Measurements from ENCODE around the gene TEX36.
"Not testable (repeated sequence)": the region's sequence is repeated elsewhere in the genome, so short reads cannot be mapped to it uniquely, and the experiment has no call there.

TEX36 gene

DNA sequence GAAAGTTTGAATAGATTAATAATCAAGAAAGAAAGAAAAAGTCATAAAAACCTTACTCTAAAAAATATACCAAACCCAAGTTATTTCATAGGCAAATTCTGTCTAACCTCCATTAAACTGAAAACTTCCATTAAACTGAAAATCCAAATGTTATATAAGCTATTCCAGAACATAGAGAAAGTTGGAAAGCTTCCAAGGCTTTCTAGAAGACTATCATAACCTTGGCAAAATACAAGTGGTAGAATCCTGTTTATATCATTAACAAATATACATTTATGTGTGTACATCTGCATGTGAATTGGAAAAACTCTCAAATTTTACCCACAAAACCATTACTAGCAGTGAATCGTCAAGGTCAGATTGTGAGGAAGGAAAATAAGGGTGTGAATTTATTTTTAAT is 23.9 kb downstream of the TEX36 start:
- H3K4me1 ChIP-seq (ENCODE audit: control insufficient read depth, insufficient read depth, low read length, unreplicated experiment), result peaks cover 7% of the 10 kb centered on the region
- H3K27ac ChIP-seq (ENCODE audit: low read depth, low read length), result no peak overlapping the region
- H3K36me3 ChIP-seq (ENCODE audit: insufficient read depth, low read length), result no peaks in the 10 kb centered on the region
- no peaks in the 10 kb centered on the region for H3K79me2 ChIP-seq (ENCODE audit: control insufficient read depth, insufficient read depth, low read length, unreplicated experiment)
- no peaks in the 10 kb centered on the region for H3K27me3 ChIP-seq (ENCODE audit: insufficient read depth, low read length)
- no peak overlapping the region for H2AFZ ChIP-seq (ENCODE audit: low read length, unreplicated experiment)
- no peak overlapping the region for H3K4me3 ChIP-seq (ENCODE audit: low read depth, low read length)

DNA sequence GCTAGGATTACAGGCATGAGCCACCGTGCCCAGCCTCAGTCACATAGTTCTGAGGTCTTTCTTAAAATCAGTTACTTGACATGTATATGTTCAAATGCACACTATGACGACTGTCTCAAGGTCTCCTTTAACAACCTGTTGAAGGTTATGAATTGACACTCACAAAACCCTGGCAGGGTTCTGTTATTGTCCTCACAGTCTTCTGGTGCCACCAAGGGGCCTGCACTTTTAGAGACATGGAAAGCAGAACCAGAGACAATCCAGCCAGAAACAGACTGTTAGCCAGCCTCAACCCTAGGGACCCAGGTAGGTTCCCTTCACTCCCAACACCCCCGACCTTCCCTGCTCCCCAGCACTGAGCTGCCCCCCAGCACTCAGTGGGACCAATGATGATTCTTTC is 26.4 kb downstream of the TEX36 start:
- Histone ChIP-seq H3K79me2 (ENCODE audit: control insufficient read depth, insufficient read depth, low read length, unreplicated experiment) (no peaks in the 10 kb centered on the region), H3K27ac (ENCODE audit: low read depth, low read length) (no peak overlapping the region), H3K4me1 (ENCODE audit: control insufficient read depth, insufficient read depth, low read length, unreplicated experiment) (no peaks in the 10 kb centered on the region), H3K27me3 (ENCODE audit: insufficient read depth, low read length) (no peaks in the 10 kb centered on the region), H2AFZ (ENCODE audit: low read length, unreplicated experiment) (no peak overlapping the region), H3K36me3 (ENCODE audit: insufficient read depth, low read length) (no peaks in the 10 kb centered on the region), H3K4me3 (ENCODE audit: low read depth, low read length) (no peak overlapping the region)

DNA sequence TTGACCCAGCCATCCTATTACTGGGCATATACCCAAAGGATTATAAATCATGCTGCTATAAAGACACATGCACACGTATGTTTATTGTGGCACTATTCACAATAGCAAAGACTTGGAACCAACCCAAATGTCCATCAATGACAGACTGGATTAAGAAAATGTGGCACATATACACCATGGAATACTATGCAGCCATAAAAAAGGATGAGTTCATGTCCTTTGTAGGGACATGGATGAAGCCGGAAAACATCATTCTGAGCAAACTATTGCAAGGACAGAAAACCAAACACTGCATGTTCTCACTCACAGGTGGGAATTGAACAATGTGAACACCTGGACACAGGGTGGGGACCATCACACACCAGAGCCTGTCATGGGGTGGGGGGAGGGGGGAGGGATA is 29.9 kb downstream of the TEX36 start:
- H3K27me3 ChIP-seq (ENCODE audit: insufficient read depth, low read length); H3K36me3 ChIP-seq (ENCODE audit: insufficient read depth, low read length); H2AFZ ChIP-seq (ENCODE audit: low read length, unreplicated experiment); H3K4me3 ChIP-seq (ENCODE audit: low read depth, low read length); H3K27ac ChIP-seq (ENCODE audit: low read depth, low read length); H3K79me2 ChIP-seq (ENCODE audit: control insufficient read depth, insufficient read depth, low read length, unreplicated experiment); H3K4me1 ChIP-seq (ENCODE audit: control insufficient read depth, insufficient read depth, low read length, unreplicated experiment): not testable (repeated sequence)

DNA sequence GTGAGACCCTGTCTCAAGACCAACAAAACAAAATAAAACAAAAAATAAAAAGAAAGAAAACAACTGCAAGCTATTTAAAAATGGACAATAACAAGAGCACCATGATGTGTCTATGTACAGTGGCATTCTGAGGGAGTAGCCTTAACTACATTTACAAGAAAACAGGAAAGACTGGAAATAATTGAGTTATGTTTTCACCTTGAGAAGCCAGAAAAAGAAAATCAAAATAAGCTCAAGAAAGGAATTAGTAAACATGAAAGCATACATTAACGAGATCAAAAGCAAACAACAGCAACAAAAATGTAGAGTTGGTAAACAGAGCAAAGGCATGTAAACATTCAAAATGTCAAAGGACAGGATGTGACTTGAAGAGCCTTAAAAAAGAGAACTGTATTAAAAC is 36.7 kb downstream of the TEX36 start:
- Histone ChIP-seq H3K4me1 (ENCODE audit: control insufficient read depth, insufficient read depth, low read length, unreplicated experiment) (no peaks in the 10 kb centered on the region), H2AFZ (ENCODE audit: low read length, unreplicated experiment) (no peak overlapping the region), H3K27me3 (ENCODE audit: insufficient read depth, low read length) (no peaks in the 10 kb centered on the region), H3K4me3 (ENCODE audit: low read depth, low read length) (no peak overlapping the region), H3K79me2 (ENCODE audit: control insufficient read depth, insufficient read depth, low read length, unreplicated experiment) (no peaks in the 10 kb centered on the region), H3K36me3 (ENCODE audit: insufficient read depth, low read length) (no peaks in the 10 kb centered on the region), H3K27ac (ENCODE audit: low read depth, low read length) (no peak overlapping the region)

- Histone ChIP-seq H3K4me1 (ENCODE audit: control insufficient read depth, insufficient read depth, low read length, unreplicated experiment) (no peaks in the 10 kb centered on the region), H3K27me3 (ENCODE audit: insufficient read depth, low read length) (peaks cover 3% of the 10 kb centered on the region; the same call in 1 of the 2 replicates), H3K27ac (ENCODE audit: low read depth, low read length) (no peak overlapping the region), H3K79me2 (ENCODE audit: control insufficient read depth, insufficient read depth, low read length, unreplicated experiment) (no peaks in the 10 kb centered on the region), H2AFZ (ENCODE audit: low read length, unreplicated experiment) (no peak overlapping the region), H3K36me3 (ENCODE audit: insufficient read depth, low read length) (no peaks in the 10 kb centered on the region), H3K4me3 (ENCODE audit: low read depth, low read length) (no peak overlapping the region)
These were observed 41.6 kb downstream of the TEX36 start for GRCh38 chr10:125641398-125641797.

DNA sequence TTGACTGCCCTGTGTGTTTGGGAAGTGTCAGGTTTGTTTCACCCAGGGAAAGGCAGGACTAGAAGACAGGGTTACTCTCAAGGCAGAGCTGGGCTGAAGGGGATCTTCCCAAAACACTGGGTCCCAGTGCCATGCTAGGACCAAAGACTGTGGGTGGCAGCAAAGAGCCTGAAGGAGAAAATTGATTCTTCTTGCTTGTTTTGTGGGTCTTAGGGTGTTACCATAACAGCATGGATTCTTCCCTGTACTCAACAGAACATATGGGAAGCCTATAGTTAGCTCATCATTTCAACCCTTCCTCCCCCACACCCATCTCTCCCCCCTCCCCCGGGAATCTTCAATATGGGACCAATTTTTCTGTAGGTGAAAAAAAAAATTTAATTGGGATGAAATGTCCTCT is 42.3 kb downstream of the TEX36 start:
- no peak overlapping the region for H2AFZ ChIP-seq (ENCODE audit: low read length, unreplicated experiment)

GRCh38 chr10:125639846-125640245 is 43.1 kb downstream of the TEX36 start:
- Histone ChIP-seq H3K4me3 (ENCODE audit: low read depth, low read length) (no peak overlapping the region), H3K36me3 (ENCODE audit: insufficient read depth, low read length) (no peaks in the 10 kb centered on the region), H3K79me2 (ENCODE audit: control insufficient read depth, insufficient read depth, low read length, unreplicated experiment) (no peaks in the 10 kb centered on the region), H3K27ac (ENCODE audit: low read depth, low read length) (no peak overlapping the region), H2AFZ (ENCODE audit: low read length, unreplicated experiment) (no peak overlapping the region), H3K4me1 (ENCODE audit: control insufficient read depth, insufficient read depth, low read length, unreplicated experiment) (no peaks in the 10 kb centered on the region), H3K27me3 (ENCODE audit: insufficient read depth, low read length) (peaks cover 3% of the 10 kb centered on the region; the same call in 1 of the 2 replicates)

More for the DNA sequence above, 42.3 kb downstream of the TEX36 start:
- no peaks in the 10 kb centered on the region for H3K79me2 ChIP-seq (ENCODE audit: control insufficient read depth, insufficient read depth, low read length, unreplicated experiment)
- H3K36me3 ChIP-seq (ENCODE audit: insufficient read depth, low read length), result no peaks in the 10 kb centered on the region
- H3K27me3 ChIP-seq (ENCODE audit: insufficient read depth, low read length), result peaks cover 3% of the 10 kb centered on the region; the same call in 1 of the 2 replicates
- no peak overlapping the region for H3K27ac ChIP-seq (ENCODE audit: low read depth, low read length)
- H3K4me1 ChIP-seq (ENCODE audit: control insufficient read depth, insufficient read depth, low read length, unreplicated experiment), result no peaks in the 10 kb centered on the region
- no peak overlapping the region for H3K4me3 ChIP-seq (ENCODE audit: low read depth, low read length)

GRCh38 chr10:125638555-125638954 is 44.4 kb downstream of the TEX36 start:
- Histone ChIP-seq H3K4me3 (ENCODE audit: low read depth, low read length) (no peak overlapping the region), H2AFZ (ENCODE audit: low read length, unreplicated experiment) (no peak overlapping the region), H3K27ac (ENCODE audit: low read depth, low read length) (no peak overlapping the region), H3K27me3 (ENCODE audit: insufficient read depth, low read length) (peaks cover 6% of the 10 kb centered on the region; the same call in 1 of the 2 replicates), H3K79me2 (ENCODE audit: control insufficient read depth, insufficient read depth, low read length, unreplicated experiment) (no peaks in the 10 kb centered on the region), H3K4me1 (ENCODE audit: control insufficient read depth, insufficient read depth, low read length, unreplicated experiment) (no peaks in the 10 kb centered on the region), H3K36me3 (ENCODE audit: insufficient read depth, low read length) (no peaks in the 10 kb centered on the region)

DNA sequence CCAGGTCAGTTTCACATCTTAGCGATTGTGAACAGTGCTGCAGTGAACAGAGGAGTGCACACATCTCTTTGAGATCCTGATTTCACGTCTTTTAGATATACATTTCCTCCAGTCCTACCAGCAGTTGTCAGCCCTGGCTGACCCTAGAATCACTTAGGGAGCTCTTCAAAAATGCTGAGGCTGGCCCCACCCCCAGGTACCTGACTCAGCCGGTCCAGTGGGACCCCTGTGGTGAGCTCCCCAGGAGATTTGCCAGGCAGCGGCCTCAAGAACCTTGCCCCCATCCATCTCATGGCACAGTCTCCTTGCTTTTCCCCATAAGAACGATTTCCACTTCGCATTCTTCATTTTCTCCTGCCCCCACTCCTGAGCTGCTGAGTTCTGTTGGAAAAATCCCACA is 45.5 kb downstream of the TEX36 start:
- Histone ChIP-seq H3K36me3 (ENCODE audit: insufficient read depth, low read length) (no peaks in the 10 kb centered on the region), H3K79me2 (ENCODE audit: control insufficient read depth, insufficient read depth, low read length, unreplicated experiment) (no peaks in the 10 kb centered on the region), H2AFZ (ENCODE audit: low read length, unreplicated experiment) (no peak overlapping the region), H3K4me3 (ENCODE audit: low read depth, low read length) (no peak overlapping the region), H3K4me1 (ENCODE audit: control insufficient read depth, insufficient read depth, low read length, unreplicated experiment) (no peaks in the 10 kb centered on the region), H3K27ac (ENCODE audit: low read depth, low read length) (no peak overlapping the region), H3K27me3 (ENCODE audit: insufficient read depth, low read length) (peaks cover 6% of the 10 kb centered on the region; the same call in 1 of the 2 replicates)

GRCh38 chr10:125634606-125635005 is 48.4 kb downstream of the TEX36 start:
- H3K4me1 ChIP-seq (ENCODE audit: control insufficient read depth, insufficient read depth, low read length, unreplicated experiment), result no peaks in the 10 kb centered on the region
- H3K4me3 ChIP-seq (ENCODE audit: low read depth, low read length), result no peak overlapping the region
- H3K27ac ChIP-seq (ENCODE audit: low read depth, low read length), result no peak overlapping the region
- no peaks in the 10 kb centered on the region for H3K79me2 ChIP-seq (ENCODE audit: control insufficient read depth, insufficient read depth, low read length, unreplicated experiment)
- no peak overlapping the region for H2AFZ ChIP-seq (ENCODE audit: low read length, unreplicated experiment)
- no peaks in the 10 kb centered on the region for H3K36me3 ChIP-seq (ENCODE audit: insufficient read depth, low read length)
- peaks cover 4% of the 10 kb centered on the region; the same call in 1 of the 2 replicates for H3K27me3 ChIP-seq (ENCODE audit: insufficient read depth, low read length)

GRCh38 chr10:125633517-125633999 is 49.4 kb downstream of the TEX36 start:
- Histone ChIP-seq H3K79me2 (ENCODE audit: control insufficient read depth, insufficient read depth, low read length, unreplicated experiment) (no peaks in the 10 kb centered on the region), H2AFZ (ENCODE audit: low read length, unreplicated experiment) (no peak overlapping the region), H3K36me3 (ENCODE audit: insufficient read depth, low read length) (no peaks in the 10 kb centered on the region), H3K27me3 (ENCODE audit: insufficient read depth, low read length) (peaks cover 7% of the 10 kb centered on the region; the same call in 1 of the 2 replicates), H3K27ac (ENCODE audit: low read depth, low read length) (no peak overlapping the region), H3K4me3 (ENCODE audit: low read depth, low read length) (no peak overlapping the region), H3K4me1 (ENCODE audit: control insufficient read depth, insufficient read depth, low read length, unreplicated experiment) (no peaks in the 10 kb centered on the region)

Data from ACC112 (cell line).